ENCODE measurements around the gene OR5P2.

The OR5P2 gene

GRCh38 chr11:7796842-7797241, at the start of gene OR5P2:
Gene OR5P2 (minus strand): TSS chr11:7796942. CDS start chr11:7796942, 0 bp downstream.
- ChIA-PET POLR2A (no interaction called here), CTCF (no interaction called here)
- no peak for DNase-seq (ENCODE audit: extremely low spot score)
- TF ChIP-seq CTCF (IDR thresholded peaks at IDR 0.05; ENCODE audit: control extremely low read depth, extremely low read depth, low read depth, missing control alignments): no peak

- no peak for DNase-seq (ENCODE audit: extremely low spot score)
- TF ChIP-seq CTCF (IDR thresholded peaks at IDR 0.05; ENCODE audit: control extremely low read depth, extremely low read depth, low read depth, missing control alignments): no peak
- CTCF ChIA-PET: no interaction called here
- POLR2A ChIA-PET: no interaction called here
Measured at GRCh38 chr11:7846003-7846402, 49.3 kb upstream of the OR5P2 start.

GRCh38 chr11:7844986-7845385, 48.2 kb upstream of the OR5P2 start:
- no peak for TF ChIP-seq CTCF (IDR thresholded peaks at IDR 0.05; ENCODE audit: control extremely low read depth, extremely low read depth, low read depth, missing control alignments)
- ChIA-PET CTCF (no interaction called here), POLR2A (no interaction called here)
- DNase-seq (ENCODE audit: extremely low spot score): no peak

- DNase-seq (ENCODE audit: extremely low spot score): no peak
- TF ChIP-seq CTCF (IDR thresholded peaks at IDR 0.05; ENCODE audit: control extremely low read depth, extremely low read depth, low read depth, missing control alignments): no peak
- POLR2A ChIA-PET: no interaction called here
- CTCF ChIA-PET: no interaction called here
Measured at GRCh38 chr11:7844521-7844920, 47.8 kb upstream of the OR5P2 start.

GRCh38 chr11:7840578-7840977, 43.8 kb upstream of the OR5P2 start:
- ChIA-PET POLR2A (no interaction called here), CTCF (no interaction called here)
- no peak for DNase-seq (ENCODE audit: extremely low spot score)
- TF ChIP-seq CTCF (IDR thresholded peaks at IDR 0.05; ENCODE audit: control extremely low read depth, extremely low read depth, low read depth, missing control alignments): no peak

GRCh38 chr11:7833527-7833926, 36.8 kb upstream of the OR5P2 start:
- DNase-seq (ENCODE audit: extremely low spot score): no peak
- ChIA-PET POLR2A (no interaction called here), CTCF (no interaction called here)
- no peak for TF ChIP-seq CTCF (IDR thresholded peaks at IDR 0.05; ENCODE audit: control extremely low read depth, extremely low read depth, low read depth, missing control alignments)

GRCh38 chr11:7830740-7831139, 34.0 kb upstream of the OR5P2 start, which contains the start of gene OR5P3:
Gene OR5P3 (minus strand): TSS chr11:7830840.
- POLR2A ChIA-PET: no interaction called here

More at GRCh38 chr11:7830740-7831139, 34.0 kb upstream of the OR5P2 start, which contains the start of gene OR5P3:
- TF ChIP-seq CTCF (IDR thresholded peaks at IDR 0.05; ENCODE audit: control extremely low read depth, extremely low read depth, low read depth, missing control alignments): no peak
- DNase-seq (ENCODE audit: extremely low spot score): no peak
- CTCF ChIA-PET: no interaction called here

All from GM10248 (cell line).